Activated CD4-positive, alpha-beta T cell treated with anti-CD3 and anti-CD28 coated beads for 36 hours (primary cell): Measurements from ENCODE around the gene AGPAT3. TPM values are rescaled to one million over a fixed set of nuclear protein-coding genes. Genes with fewer than 3 reads are reported as not detected.

Source experiments
- ATAC-seq: fragments of 200-7000 bp; cut with Tn5 transposase; one replicate; pipeline ENCODE4 v1.10.0; 2021; ENCODE audit warnings: mild to moderate bottlenecking, moderate library complexity
- CTCF ChIA-PET: fragments of 350-600 bp; sonication (Branson Sonifier 250); formaldehyde crosslinking; loops from one replicate; lab custom pipeline; 2021; ENCODE audit warnings: antibody characterized with exemption; lab: Charles Lee
- POLR2A ChIA-PET: fragments of 350-600 bp; sonication (Branson Sonifier 250); formaldehyde crosslinking; loops from one replicate; lab custom pipeline; 2021; ENCODE audit warnings: antibody characterized with exemption, inconsistent platforms; lab: Charles Lee
- DNase-seq: peaks from one replicate; pipeline ENCODE4 v3.0.0-alpha.2; 2020
- H3K27ac Mint-ChIP-seq: one replicate; pipeline ENCODE4 v1.8.0; 2021; ENCODE audit warnings: mixed read lengths
- H3K27me3 Mint-ChIP-seq: one replicate; pipeline ENCODE4 v1.8.0; 2021; ENCODE audit warnings: mixed read lengths
- H3K36me3 Mint-ChIP-seq: one replicate; pipeline ENCODE4 v1.8.0; 2021; ENCODE audit warnings: low read depth, mixed read lengths
- H3K4me1 Mint-ChIP-seq: one replicate; pipeline ENCODE4 v1.8.0; 2021; ENCODE audit warnings: mixed read lengths
- H3K4me3 Mint-ChIP-seq: one replicate; pipeline ENCODE4 v1.8.0; 2021; ENCODE audit warnings: mild to moderate bottlenecking, moderate library complexity, mixed read lengths
- H3K9me3 Mint-ChIP-seq: one replicate; pipeline ENCODE4 v1.8.0; 2021; ENCODE audit warnings: low read depth, mixed read lengths
- intact Hi-C, 2 experiments: fragments of 100-400 bp; cut with DNase I in 1 of 2; cut with micrococcal nuclease in 1 of 2; formaldehyde crosslinking; loops; one replicate each; pipeline versions ENCODE4 v1.14.2 to v1.15.1; 2022 to 2024; cut with DNase I, micrococcal nuclease
- total RNA-seq, 2 experiments: library from RNA; stranded (reverse); gene quantifications; one replicate each; pipeline ENCODE4 v1.2.3, GENCODE V29; 2021

AGPAT3 gene
- total RNA-seq, 2 experiments from 2014 or later: 73.5 to 90.7 TPM

DNA sequence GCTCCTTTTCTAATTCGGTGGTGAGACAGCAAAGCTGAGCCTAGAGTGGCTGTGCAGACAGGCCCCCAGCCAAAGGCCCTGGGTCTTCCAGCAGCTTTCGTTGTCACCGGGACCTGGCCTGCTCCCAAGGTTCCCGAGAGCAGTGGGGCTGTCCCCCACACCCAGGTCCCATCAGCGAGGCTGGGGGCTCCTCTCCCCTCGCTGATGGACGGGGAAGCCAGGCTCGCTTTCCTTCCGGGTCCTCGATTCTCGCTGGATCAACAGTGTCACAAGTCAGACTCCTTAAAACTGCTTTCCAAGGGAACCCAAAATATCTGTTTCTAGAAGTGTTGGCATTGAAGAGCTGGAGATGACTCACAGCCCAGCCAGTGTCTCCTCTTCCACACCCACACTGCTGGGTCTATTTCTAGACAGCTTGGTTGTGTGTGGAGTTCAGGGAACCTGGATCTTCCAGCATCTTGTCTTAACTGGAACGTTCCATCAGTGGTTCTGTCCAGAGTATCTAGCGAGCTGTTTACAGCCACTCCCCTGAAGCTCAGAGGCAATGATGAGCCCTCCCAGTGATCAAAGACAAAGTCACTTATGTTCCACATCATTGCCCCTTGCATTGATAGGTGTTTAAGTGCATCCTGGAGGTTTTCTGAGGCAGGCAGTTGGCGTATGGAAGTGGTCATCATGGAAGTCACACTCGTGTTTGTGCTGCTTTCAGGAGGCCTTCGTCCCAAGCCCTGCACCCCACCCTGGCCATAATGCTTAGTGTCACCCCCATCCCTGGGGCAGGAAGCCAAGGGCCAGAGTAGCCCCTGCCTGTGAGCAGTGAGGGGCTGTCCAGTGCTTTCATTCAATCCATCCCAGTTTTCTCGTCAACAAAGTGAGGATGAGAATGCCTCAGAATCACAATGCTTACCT is 40.4 kb upstream of the AGPAT3 start:
- CTCF ChIA-PET: interaction anchor here (0.7 to 1.4 kb wide), 2 partner anchors 38 to 117 kb away, joined by 3 read pairs; no protein-coding TSS in a partner anchor
- Mint-ChIP-seq H3K27ac (no peak overlapping the region), H3K27me3 (no peaks in the 10 kb centered on the region), H3K4me1 (peaks cover 3% of the 10 kb centered on the region), H3K4me3 (no peak overlapping the region), H3K9me3 (no peaks in the 10 kb centered on the region), H3K36me3 (no peaks in the 10 kb centered on the region)
- POLR2A ChIA-PET: no interaction called here
- DNase-seq (no peak), ATAC-seq (no peak)
- intact Hi-C loops: no loop called here

DNA sequence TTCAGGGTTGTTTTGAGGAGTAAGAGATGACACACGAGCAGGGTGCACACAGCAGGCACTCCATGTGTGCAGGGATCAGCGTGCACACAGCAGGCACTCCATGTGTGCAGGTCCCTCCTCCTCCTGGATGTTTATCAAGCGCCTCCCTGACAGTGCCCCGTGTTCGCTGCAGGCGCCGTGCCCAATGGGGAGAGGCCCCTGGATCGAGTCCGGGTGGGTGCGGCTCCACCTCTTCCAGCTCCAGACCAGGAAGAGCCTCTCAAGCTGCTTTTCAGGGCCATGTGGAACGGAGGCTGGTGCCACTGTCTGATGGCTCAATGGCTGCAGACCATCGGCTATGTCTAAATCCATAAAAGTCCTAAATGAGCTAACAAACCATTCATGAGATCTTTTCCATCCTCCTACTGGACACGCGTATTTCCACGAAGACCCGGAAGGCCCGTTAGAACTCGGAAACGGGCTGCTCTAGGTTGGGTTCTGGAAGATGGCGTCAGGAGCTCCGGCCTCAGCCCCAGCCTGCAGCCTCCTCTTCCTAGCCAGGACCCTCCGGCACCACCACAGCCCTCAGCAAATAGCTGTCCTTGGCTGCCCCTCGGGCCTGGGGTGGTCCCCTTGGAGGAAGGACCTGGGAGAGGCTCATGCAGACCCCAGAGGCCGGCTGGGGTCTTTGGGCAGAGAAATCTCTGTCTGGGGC is 39.6 kb upstream of the AGPAT3 start:
- peaks cover 3% of the 10 kb centered on the region for H3K4me1 Mint-ChIP-seq
- no peaks in the 10 kb centered on the region for H3K27me3 Mint-ChIP-seq
- ChIA-PET CTCF (interaction anchor here (1.4 kb wide), 1 partner anchor 117 kb away, joined by 3 read pairs; no protein-coding TSS in a partner anchor), POLR2A (no interaction called here)
- no peaks in the 10 kb centered on the region for H3K9me3 Mint-ChIP-seq
- no peak overlapping the region for H3K4me3 Mint-ChIP-seq
- intact Hi-C loops: no loop called here
- H3K27ac Mint-ChIP-seq: no peak overlapping the region
- no peak for ATAC-seq
- DNase-seq: no peak
- H3K36me3 Mint-ChIP-seq: no peaks in the 10 kb centered on the region

DNA sequence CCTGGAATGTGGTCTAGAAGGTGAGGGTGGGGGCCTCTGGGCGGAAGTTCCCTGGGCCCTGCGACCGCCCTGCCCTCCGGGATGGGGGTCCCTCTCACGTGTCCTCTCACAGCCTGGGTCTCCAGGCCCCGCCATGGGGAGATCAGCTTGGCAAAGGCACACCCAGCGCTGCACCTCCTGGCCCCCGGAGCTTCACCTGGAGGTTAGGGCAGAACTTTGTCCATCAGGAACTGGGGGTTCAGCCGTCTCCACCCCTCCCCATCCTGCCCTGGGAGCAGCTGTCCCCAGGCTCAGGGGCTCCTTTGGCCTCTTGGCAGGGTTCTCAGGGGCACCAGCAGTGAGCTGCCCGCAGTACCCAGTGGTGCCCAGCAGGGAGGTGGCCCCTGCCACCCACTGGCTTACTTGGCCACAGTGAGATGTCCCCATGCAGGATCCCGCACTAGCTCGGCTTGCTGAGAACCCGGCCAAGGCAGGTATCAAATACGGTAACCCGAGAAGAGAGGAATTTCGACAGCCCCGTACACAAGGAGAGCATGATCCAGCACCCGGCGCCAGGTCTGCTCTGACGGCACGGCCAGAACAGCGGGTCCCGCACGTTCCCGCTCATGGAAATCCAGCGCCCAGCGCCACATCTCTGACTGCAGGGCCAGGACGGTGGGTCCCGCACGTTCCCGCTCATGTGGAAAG is 38.9 kb upstream of the AGPAT3 start:
- intact Hi-C loops: no loop called here
- no peak overlapping the region for H3K4me3 Mint-ChIP-seq
- no peaks in the 10 kb centered on the region for H3K9me3 Mint-ChIP-seq
- POLR2A ChIA-PET: no interaction called here
- DNase-seq: no peak
- peaks cover 3% of the 10 kb centered on the region for H3K4me1 Mint-ChIP-seq
- ATAC-seq: no peak
- CTCF ChIA-PET: no interaction called here
- H3K27ac Mint-ChIP-seq: no peak overlapping the region
- no peaks in the 10 kb centered on the region for H3K36me3 Mint-ChIP-seq
- no peaks in the 10 kb centered on the region for H3K27me3 Mint-ChIP-seq

DNA sequence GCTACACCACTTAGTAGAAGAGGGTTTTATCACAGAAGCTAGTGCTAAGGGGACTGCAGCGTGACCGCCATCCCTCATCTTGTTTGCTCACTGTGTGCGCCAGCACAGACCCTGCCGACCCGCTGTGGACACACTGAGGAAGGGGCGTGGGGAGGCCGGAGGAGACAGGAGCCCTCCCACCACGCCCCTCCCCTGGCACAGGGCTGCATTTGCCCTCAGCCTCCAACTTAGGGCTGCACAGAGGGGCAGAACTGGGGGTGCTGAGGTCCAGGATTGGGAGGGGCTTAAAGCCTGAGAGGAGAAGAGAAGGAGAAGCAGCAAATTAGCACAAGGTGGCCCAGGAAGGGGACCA is 38.4 kb upstream of the AGPAT3 start:
- DNase-seq (no peak), ATAC-seq (no peak)
- H3K27ac Mint-ChIP-seq: no peak overlapping the region
- H3K27me3 Mint-ChIP-seq: no peaks in the 10 kb centered on the region
- POLR2A ChIA-PET: no interaction called here
- no peaks in the 10 kb centered on the region for H3K36me3 Mint-ChIP-seq
- H3K9me3 Mint-ChIP-seq: no peaks in the 10 kb centered on the region
- intact Hi-C loops: no loop called here
- CTCF ChIA-PET: no interaction called here
- H3K4me1 Mint-ChIP-seq: peaks cover 3% of the 10 kb centered on the region
- H3K4me3 Mint-ChIP-seq: no peak overlapping the region

DNA sequence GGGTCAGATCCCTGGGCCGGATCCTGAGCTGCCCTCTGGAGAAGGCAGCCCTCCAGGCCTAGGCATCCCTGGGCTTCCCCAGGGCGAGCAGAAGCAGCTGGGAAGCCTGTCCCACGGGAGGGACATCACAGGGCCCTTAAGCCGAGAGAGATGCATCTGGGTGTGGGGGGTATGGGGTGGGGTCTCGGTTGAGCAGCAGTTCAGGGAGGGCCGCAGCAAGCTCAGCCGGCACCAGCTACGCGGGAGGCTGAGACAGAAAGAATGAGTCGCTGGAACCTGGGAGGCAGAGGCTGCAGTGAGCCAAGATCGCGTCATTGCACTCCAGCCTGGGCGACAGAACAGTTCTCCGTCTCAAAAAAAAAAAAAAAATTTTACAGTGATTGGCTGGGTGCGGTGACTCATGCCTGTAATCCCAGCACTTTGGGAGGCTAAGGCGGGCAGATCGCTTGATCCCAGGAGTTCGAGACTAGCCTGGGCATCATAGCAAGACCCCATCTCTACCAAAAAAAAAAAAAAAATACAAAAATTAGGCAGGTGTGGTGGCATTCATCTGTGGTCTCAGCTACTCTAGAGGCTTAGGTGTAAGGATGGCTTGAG is 37.9 kb upstream of the AGPAT3 start:
- DNase-seq (no peak), ATAC-seq (peak; percentile 19)
- peaks cover 3% of the 10 kb centered on the region for H3K4me1 Mint-ChIP-seq
- ChIA-PET CTCF (no interaction called here), POLR2A (no interaction called here)
- no peak overlapping the region for H3K27ac Mint-ChIP-seq
- no peaks in the 10 kb centered on the region for H3K36me3 Mint-ChIP-seq
- no peak overlapping the region for H3K4me3 Mint-ChIP-seq
- H3K27me3 Mint-ChIP-seq: no peaks in the 10 kb centered on the region
- intact Hi-C loops: no loop called here
- H3K9me3 Mint-ChIP-seq: no peaks in the 10 kb centered on the region

DNA sequence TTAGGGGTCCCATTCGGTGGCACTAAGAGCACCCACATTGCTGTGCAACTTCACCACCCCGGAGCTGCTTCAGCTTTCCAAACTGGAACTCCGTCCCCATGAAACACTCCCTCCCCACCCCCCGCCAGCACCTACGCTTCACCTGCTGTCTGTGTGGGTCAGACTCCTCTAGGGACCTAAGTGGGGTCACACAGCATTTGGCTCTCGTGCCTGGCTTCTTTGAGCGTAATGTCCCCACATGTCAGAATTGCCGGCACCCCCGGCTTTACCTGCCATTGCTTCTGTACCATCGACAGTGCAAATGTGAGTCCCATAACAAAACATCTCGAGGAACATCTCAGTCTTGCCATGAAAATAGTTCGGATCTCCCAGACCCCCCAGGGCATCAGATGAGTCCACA is 35.9 kb upstream of the AGPAT3 start:
- H3K4me1 Mint-ChIP-seq: peaks cover 3% of the 10 kb centered on the region
- H3K27ac Mint-ChIP-seq: no peak overlapping the region
- ChIA-PET POLR2A (no interaction called here), CTCF (no interaction called here)
- intact Hi-C loops: no loop called here
- no peak for DNase-seq
- no peaks in the 10 kb centered on the region for H3K36me3 Mint-ChIP-seq
- peaks cover 3% of the 10 kb centered on the region for H3K27me3 Mint-ChIP-seq
- H3K4me3 Mint-ChIP-seq: no peak overlapping the region
- ATAC-seq: no peak
- H3K9me3 Mint-ChIP-seq: no peaks in the 10 kb centered on the region

DNA sequence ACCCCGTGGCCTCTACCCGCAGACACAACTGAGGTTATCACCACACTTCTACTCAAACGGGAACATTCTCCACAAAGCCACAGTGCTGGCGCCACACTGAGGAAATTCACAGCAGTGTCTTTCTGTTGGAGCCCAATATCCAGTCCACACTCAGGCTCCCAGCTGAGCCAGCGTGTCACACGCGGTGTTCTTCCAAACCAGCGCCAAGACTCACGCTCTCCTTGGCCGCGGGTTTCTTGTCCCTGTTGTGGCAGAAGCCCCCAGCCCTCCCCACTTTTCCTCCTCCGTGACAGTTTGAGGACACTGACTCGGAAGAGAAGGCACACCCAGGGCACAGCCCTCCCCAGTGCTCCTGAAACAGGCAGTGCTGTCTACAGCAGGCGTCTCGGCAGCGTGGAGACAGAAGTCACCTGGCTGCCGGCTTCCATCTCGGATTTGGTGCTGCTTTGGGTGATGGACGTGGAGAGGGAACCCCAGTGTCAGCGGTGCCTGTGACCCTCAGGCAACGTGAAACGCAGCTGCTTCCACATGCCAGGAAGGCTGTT is 35.4 kb upstream of the AGPAT3 start:
- peaks cover 3% of the 10 kb centered on the region for H3K27me3 Mint-ChIP-seq
- no peak overlapping the region for H3K4me3 Mint-ChIP-seq
- CTCF ChIA-PET: no interaction called here
- POLR2A ChIA-PET: no interaction called here
- no peak overlapping the region for H3K27ac Mint-ChIP-seq
- no peaks in the 10 kb centered on the region for H3K36me3 Mint-ChIP-seq
- H3K4me1 Mint-ChIP-seq: peaks cover under 1% of the 10 kb centered on the region
- ATAC-seq (no peak), DNase-seq (no peak)
- no peaks in the 10 kb centered on the region for H3K9me3 Mint-ChIP-seq
- intact Hi-C loops: no loop called here

DNA sequence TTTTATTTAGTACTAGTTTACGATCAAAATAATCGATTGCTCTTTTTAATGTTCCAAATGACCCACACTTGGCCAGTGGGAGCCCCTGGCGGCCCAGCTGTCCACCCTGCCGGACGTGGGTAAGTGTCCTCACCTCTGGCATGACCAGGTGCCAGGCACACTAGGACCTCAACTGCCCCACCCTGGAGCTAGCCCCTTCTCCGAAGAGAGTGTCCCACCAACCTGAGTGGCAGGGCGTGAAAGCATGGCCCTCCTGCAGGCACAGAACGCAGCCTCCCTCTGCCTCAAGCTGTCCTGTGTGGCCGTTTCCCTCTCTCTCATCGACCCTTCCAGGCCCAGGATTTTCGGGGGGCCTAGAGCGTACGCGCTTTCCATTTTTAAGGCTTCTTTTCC is 32.9 kb upstream of the AGPAT3 start:
- Mint-ChIP-seq H3K27ac (no peak overlapping the region), H3K4me3 (no peak overlapping the region), H3K4me1 (no peaks in the 10 kb centered on the region), H3K27me3 (peaks cover 15% of the 10 kb centered on the region), H3K36me3 (no peaks in the 10 kb centered on the region), H3K9me3 (no peaks in the 10 kb centered on the region)
- ATAC-seq (no peak), DNase-seq (no peak)
- POLR2A ChIA-PET: interaction anchor here (0.6 kb wide), 1 partner anchor 9 kb away, joined by 4 read pairs; no protein-coding TSS in a partner anchor
- intact Hi-C loops: no loop called here
- CTCF ChIA-PET: no interaction called here

DNA sequence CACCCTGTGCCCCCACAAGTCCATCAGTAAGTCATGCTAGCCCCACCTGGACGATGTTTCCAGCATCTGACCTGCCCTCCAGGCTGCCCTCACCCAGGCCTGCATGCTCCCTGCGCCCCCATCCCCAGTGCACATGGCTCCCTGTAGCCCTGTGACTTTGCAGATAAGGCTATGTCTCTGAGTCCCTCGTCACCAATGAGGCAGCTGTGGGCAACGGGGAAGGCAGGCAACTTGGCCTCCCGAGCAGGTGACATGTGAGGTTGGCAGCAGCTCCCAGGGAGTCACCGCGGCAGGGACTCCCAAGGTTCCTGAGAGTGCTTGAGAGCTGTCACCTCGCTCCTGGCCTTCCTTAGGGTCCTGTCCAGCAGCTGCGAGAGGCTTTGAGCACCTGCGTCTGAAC is 32.4 kb upstream of the AGPAT3 start:
- no peaks in the 10 kb centered on the region for H3K4me1 Mint-ChIP-seq
- H3K27ac Mint-ChIP-seq: no peak overlapping the region
- H3K36me3 Mint-ChIP-seq: no peaks in the 10 kb centered on the region
- H3K9me3 Mint-ChIP-seq: no peaks in the 10 kb centered on the region
- H3K4me3 Mint-ChIP-seq: no peak overlapping the region
- ChIA-PET POLR2A (no interaction called here), CTCF (no interaction called here)
- H3K27me3 Mint-ChIP-seq: peaks cover 18% of the 10 kb centered on the region
- DNase-seq (no peak), ATAC-seq (no peak)
- intact Hi-C loops: no loop called here

DNA sequence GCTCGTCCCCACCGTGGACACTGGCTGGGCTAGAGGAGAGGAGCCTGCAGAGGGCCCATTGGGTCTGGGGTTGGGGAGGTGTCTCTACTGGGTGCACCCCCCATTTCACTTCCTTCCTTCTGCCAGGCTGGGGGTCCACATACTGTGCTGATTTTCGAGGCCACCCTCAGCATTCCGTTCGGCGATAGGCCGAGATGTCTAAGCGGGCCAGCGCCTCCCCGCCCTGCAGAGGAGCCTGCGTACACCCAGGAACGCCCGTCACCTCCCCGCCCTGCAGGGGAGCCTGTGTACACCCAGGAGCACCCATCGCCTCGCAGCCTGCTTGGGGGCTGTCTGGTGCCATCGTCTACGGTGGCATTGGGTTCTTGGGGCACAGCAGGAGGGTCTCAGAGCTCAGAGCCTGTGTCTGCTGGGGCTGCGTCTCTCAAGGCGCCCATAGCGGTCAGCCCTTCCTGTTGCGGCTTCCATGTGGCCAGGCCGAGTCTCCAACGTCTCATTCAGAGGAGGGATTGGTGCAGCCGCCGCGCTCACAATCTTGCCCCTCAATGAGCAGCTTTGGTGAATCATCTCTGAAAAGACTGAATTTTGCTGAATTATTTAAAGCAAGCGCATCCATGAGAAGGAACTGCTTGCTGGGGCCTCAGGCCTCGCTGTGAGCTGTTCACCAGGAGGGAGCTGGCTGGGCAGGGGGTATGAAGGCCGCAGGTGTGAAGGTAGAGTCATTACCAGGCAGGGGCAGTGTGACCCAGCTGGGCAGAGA is 30.7 kb upstream of the AGPAT3 start:
- H3K27ac Mint-ChIP-seq: no peak overlapping the region
- POLR2A ChIA-PET: no interaction called here
- no peak for DNase-seq
- no peaks in the 10 kb centered on the region for H3K9me3 Mint-ChIP-seq
- no peaks in the 10 kb centered on the region for H3K36me3 Mint-ChIP-seq
- peaks cover 20% of the 10 kb centered on the region for H3K27me3 Mint-ChIP-seq
- intact Hi-C loops: no loop called here
- no peak for ATAC-seq
- no peak overlapping the region for H3K4me3 Mint-ChIP-seq
- CTCF ChIA-PET: interaction anchor here (0.9 kb wide), 1 partner anchor 141 kb away, joined by 3 read pairs; no protein-coding TSS in a partner anchor
- H3K4me1 Mint-ChIP-seq: peaks cover 5% of the 10 kb centered on the region
